ENCODE measurements around the gene KISS1.

KISS1 gene

GRCh38 chr1:204217648-204218000 lies 21.3 kb upstream of the KISS1 start:
- no peak for DNase-seq

GRCh38 chr1:204216880-204217647 lies 20.8 kb upstream of the KISS1 start:
- DNase-seq = no peak

DNA sequence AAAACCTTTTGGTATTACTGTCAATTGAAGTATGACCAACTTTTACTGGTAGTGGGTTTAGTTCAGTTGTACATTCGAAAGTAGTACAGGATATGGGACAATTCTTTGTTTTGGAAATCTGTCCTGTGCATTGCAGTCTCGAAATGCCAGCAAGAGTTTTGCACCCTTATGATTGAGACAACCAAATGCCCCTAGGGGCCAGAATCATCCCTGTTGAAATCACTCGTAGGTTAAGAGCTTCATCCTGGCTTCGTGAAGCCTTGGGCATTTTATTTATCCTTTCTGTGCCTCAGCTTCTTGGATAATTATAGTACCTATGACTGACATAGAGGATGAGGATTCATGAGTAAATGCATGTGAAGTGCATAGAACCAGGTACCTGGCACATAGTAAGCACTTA lies 19.9 kb upstream of the KISS1 start:
- no peak for DNase-seq

GRCh38 chr1:204213668-204214662 lies 17.7 kb upstream of the KISS1 start, which contains the start of gene GOLT1A:
GOLT1A (minus strand) TSS chr1:204213988; CDS start chr1:204213906, 82 bp downstream.
- peak; percentile 65 to 82 (median 80) for DNase-seq

- no peak for DNase-seq
These were observed 16.4 kb upstream of the KISS1 start for GRCh38 chr1:204212715-204213114.

DNA sequence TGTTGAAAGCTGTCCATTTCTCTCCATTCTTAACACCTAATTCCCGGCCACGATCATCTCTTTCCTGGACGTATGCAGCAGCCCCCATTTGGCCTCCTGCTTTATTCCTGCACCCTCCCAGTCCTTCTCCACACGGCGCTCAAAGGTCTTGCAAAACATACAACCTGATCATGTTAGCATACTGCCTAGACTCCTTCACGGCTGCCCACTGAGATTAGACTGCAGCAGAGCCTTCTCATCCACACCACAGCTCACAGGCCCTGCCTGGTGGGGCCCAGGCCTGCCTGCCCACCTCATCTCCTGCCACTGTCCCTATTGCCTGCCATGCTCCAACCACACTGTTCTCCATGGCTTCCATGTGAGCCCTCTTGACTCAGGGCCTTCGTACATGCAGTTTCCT lies 14.8 kb upstream of the KISS1 start:
- no peak for DNase-seq

GRCh38 chr1:204207136-204207616 lies 10.9 kb upstream of the KISS1 start:
- DNase-seq = peak; percentile 54 to 82 (median 72)

- DNase-seq = peak in 2 of 4 experiments; percentile 12 to 21
These were observed 9.8 kb upstream of the KISS1 start for GRCh38 chr1:204206121-204206520.

DNA sequence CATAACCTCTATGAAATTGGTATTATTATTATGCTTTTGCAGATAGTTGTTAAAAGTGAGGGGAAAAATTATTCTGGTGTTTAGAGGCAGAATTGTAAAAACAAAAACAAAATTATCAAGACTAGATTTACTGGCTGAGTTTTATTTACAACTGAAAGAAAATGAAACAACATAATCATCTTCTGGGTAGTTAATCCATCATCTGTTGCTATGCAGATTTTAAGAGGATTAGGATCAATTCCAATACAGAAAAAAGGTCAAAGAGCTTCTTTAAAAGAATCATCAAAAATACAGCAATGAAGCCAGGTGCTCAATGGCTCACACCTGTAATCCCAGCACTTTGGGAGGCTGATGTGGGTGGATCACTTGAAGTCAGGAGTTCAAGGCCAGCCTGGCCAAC lies 9.2 kb upstream of the KISS1 start:
- no peak for DNase-seq

GRCh38 chr1:204204944-204205343 lies 8.7 kb upstream of the KISS1 start:
- DNase-seq = no peak

- no peak for DNase-seq
These were observed 7.0 kb upstream of the KISS1 start for GRCh38 chr1:204203206-204203767.

DNA sequence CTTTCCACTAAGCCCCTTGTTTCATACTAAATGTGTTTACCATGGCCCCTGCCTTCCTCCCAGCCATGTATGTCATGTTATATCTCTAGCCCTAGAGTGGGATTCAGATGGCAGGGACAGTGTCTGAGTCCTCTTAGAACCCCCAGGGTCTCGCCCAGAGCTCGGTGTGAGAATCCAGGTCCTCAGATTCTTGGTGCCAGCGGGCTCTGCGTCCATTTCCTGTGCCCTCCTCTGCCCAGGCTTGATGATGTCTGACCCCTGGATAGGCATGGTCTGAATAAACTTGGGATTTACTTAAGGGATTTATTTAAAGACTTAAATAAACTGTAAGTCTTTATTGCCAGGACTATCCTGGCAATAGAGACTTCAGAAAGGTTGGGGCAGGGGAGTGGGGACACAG lies 6.2 kb upstream of the KISS1 start:
- DNase-seq = no peak

GRCh38 chr1:204201348-204202040 lies 5.2 kb upstream of the KISS1 start:
- DNase-seq = no peak

DNA sequence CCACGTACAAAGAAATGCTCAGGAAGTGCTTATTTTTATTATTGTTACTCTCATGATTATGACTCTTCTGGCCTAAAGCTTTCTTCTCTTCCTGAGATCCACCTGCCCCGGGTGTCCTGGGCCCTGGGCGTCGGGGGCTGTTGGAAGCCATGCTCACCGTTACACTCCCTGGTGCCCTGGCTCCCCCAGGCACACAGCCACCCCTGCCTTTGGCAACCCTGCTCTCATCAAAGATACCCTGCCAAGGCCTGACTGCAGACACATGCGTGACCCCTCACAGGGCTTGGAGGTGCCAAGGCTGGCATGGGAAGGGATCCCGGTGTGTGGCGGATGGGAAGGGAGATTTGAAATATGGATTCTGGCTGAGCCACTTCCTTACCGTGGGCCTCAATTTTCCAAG lies 3.3 kb upstream of the KISS1 start:
- DNase-seq = no peak

- DNase-seq = no peak
These were observed 2.4 kb upstream of the KISS1 start for GRCh38 chr1:204198348-204199340.

DNA sequence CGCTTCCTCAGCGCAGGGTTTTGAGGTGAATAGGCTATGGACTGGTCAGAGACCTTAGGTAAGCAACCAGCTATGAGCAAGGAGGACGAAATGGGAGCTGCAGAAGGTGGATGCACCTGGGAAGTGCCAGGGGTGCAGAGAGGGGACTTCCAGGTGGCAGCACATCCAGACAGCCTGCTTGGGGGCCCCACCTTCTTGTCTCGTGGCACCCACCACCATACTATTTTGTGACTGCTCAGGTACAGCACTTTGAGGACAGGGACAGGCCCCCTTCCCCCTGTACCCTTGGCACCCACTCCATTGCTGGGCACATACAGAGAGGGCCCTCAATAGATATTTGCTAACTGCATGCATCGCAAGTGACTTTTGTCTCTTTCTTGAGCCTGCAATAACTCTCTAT lies 777 bp upstream of the KISS1 start:
- no peak for DNase-seq

DNA sequence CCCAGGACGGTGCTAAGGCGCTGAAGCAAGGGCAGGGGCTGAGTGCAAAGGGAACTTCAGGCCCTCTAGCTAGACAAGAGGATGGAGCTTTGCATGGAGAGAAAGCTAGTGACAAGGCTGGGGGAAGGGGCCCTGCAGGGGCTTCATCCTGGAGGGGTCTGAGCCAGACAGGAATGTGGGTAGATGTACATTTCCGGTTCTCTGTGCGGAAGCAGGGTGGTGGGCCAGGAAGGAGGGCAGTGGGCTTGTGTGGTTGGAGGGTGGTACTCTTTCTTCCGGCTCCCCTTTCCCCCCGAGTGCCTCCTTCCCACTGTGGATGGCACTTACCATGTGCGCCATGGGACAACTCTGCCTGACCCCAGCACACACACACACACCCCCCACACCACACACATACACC lies 1.5 kb downstream of the KISS1 start:
- no peak for DNase-seq

- DNase-seq = no peak
These were observed 2.2 kb downstream of the KISS1 start for GRCh38 chr1:204194080-204194479.

DNA sequence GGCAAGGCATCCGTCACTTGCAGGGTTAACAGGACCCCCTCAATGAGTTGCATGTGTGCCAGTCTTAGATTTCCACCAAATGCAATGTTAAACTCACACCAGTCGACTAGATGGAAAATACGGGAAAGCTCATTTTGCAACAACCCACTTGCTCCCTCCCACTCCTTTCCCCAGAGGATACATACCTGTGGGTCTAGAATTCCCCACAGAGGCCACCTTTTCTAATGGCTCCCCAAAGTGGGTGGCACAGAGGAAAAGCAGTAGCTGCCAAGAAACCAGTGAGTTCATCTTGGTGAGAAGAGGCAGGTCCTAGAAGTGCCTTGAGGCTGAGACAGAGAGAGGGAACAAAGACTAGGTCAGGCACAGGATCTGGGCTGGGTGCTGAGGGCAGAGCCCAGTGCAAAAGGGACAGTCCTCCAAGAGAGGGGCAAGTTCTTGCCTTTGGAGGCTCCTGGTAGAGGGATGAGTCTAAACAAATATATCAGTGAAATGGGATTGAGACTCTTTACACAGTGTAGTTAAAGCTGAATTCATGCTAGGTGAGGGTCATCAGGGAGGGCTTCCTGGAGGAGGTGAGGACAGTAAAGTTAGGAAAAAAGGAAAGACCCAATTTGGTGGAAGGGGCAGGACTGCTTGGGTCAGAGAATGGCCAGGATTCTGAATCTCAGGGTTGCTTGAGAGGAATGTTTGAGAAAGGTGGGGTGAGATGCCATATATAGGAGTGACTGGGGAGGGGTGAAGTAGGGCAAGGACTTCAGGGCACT lies 3.5 kb downstream of the KISS1 start:
- no peak for DNase-seq

DNA sequence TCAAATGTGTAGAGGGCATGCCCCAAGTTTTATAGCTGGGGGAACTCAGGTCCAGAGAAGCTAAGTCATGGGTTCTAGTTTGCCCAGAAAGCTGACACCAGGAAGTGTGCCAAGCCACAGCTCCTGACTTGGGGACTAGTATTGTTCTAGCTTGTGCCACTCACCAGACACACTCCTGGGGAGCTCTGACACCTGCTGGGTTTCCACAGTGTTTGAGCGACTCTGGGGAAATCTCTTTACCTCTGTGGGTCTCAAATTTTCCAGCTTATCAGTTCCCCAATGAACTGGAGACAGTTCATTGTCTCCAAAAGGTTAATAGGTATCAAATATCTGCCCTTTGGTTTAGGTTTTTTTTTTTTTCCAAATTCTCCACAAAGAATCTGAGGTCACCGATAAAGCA lies 4.2 kb downstream of the KISS1 start:
- DNase-seq = no peak
